ENCODE measurements around the gene DLGAP1.

The DLGAP1 gene

DNA sequence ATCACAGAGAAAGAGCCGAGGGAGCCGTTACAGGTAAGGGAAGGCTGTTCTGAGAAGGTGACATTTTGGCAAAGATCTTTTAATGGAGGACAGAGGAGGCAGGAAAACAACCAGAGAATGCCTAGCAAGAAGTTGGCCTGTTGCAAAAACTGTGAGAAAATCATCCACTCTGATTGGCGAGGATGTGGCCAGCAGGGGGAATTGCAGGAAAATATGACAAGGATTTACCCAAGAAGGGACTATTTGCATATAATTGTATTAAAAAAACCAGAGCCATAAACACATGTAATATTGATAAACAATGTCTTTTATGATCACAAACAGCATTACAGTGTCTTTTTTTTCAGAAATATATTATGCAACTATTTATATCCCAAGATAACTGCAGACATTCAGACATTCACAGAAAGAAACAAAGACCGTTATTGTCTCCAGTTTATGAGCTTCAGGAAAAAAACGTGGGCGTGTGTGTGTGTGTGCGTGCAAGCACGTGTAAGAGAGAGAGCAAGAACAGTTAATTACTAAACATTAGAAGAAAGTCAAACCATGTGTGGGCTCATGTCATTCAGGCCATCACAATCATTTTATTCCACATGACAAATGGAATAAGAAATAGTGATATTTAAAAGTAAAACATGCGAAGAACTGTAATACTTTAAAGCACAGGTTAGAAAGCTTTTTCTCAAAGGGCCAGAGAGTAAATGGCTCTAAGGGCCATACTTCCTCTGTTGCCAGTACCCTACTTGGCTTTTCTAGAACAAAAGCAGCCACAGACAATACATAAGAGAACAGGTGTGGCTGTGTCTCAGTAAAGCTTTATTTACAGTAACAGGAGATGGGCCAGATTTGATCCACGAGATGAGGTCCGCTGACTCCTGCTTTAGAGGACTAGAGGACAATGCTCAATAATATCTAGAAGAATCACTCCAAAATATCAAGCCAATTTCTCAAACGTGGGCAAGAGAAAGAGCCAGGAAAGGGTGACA, 324.1 kb downstream of the DLGAP1 start:
- no peak overlapping the region for H3K27ac ChIP-seq (ENCODE audit: low read length)
- no peak overlapping the region for H3K4me3 ChIP-seq (ENCODE audit: low read length)
- TF ChIP-seq EZH2phosphoT487 (IDR thresholded peaks at IDR 0.05; ENCODE audit: low read depth), result no peak
- TF ChIP-seq, protein P1, sequence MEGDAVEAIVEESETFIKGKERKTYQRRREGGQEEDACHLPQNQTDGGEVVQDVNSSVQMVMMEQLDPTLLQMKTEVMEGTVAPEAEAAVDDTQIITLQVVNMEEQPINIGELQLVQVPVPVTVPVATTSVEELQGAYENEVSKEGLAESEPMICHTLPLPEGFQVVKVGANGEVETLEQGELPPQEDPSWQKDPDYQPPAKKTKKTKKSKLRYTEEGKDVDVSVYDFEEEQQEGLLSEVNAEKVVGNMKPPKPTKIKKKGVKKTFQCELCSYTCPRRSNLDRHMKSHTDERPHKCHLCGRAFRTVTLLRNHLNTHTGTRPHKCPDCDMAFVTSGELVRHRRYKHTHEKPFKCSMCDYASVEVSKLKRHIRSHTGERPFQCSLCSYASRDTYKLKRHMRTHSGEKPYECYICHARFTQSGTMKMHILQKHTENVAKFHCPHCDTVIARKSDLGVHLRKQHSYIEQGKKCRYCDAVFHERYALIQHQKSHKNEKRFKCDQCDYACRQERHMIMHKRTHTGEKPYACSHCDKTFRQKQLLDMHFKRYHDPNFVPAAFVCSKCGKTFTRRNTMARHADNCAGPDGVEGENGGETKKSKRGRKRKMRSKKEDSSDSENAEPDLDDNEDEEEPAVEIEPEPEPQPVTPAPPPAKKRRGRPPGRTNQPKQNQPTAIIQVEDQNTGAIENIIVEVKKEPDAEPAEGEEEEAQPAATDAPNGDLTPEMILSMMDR (IDR thresholded peaks at IDR 0.05; ENCODE audit: low read depth, low read length), result no peak
- no peak overlapping the region for H2AFZ ChIP-seq (ENCODE audit: low read depth, low read length)
- H4K20me1 ChIP-seq (ENCODE audit: insufficient read depth, low read length), result no peaks in the 10 kb centered on the region
- H3K79me2 ChIP-seq (ENCODE audit: low read length), result no peaks in the 10 kb centered on the region
- H3K9ac ChIP-seq (ENCODE audit: low read length), result no peak overlapping the region
- no peaks in the 10 kb centered on the region for H3K36me3 ChIP-seq (replicated peaks; ENCODE audit: low read depth, low read length)
- 0 out of 2 replicates have a peak, but pooled peaks cover 3% of the 10 kb centered on the region for H3K4me1 ChIP-seq (ENCODE audit: low read length)
- H3K9me3 ChIP-seq (ENCODE audit: insufficient read depth, low read length), result no peaks in the 10 kb centered on the region
- peaks cover 8% of the 10 kb centered on the region; the same call in 1 of the 2 replicates for H3K27me3 ChIP-seq (ENCODE audit: low read depth, low read length)
- no peak overlapping the region for H3K4me2 ChIP-seq (ENCODE audit: low read length)

DNA sequence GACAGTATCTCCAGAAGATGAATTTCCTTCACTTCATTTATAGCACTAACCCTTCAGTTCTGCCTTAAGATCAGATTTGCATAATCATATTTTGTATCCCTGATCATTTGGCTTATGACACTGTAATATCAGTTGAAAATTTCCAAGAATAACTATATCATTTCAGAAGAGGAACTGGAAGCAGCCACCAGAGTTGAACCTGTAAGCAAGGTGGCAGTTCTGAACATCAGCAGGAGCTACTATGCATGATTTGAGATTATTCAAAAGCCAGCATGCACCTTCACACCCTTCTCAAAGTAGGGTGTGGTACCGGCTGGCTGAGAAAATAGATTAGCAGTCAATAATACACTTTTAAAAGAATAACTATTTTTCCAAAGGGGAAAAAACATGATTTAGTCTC, 328.2 kb downstream of the DLGAP1 start:
- Histone ChIP-seq H3K4me3 (ENCODE audit: low read length) (no peak overlapping the region), H3K79me2 (ENCODE audit: low read length) (no peaks in the 10 kb centered on the region), H3K9ac (ENCODE audit: low read length) (no peak overlapping the region), H3K27me3 (ENCODE audit: low read depth, low read length) (0 out of 2 replicates have a peak, but pooled peaks cover 2% of the 10 kb centered on the region), H3K9me3 (ENCODE audit: insufficient read depth, low read length) (no peaks in the 10 kb centered on the region), H3K27ac (ENCODE audit: low read length) (no peak overlapping the region), H4K20me1 (ENCODE audit: insufficient read depth, low read length) (no peaks in the 10 kb centered on the region), H3K36me3 (replicated peaks; ENCODE audit: low read depth, low read length) (no peaks in the 10 kb centered on the region), H2AFZ (ENCODE audit: low read depth, low read length) (no peak overlapping the region), H3K4me2 (ENCODE audit: low read length) (no peak overlapping the region), H3K4me1 (ENCODE audit: low read length) (0 out of 2 replicates have a peak, but pooled peaks cover 3% of the 10 kb centered on the region)
- TF ChIP-seq, protein P1 (IDR thresholded peaks at IDR 0.05; ENCODE audit: low read depth, low read length), result no peak
- no peak for TF ChIP-seq EZH2phosphoT487 (IDR thresholded peaks at IDR 0.05; ENCODE audit: low read depth)

GRCh38 chr18:4125627-4126230, 329.4 kb downstream of the DLGAP1 start:
- Histone ChIP-seq H3K27me3 (ENCODE audit: low read depth, low read length) (no peaks in the 10 kb centered on the region), H3K27ac (ENCODE audit: low read length) (no peak overlapping the region), H3K36me3 (replicated peaks; ENCODE audit: low read depth, low read length) (no peaks in the 10 kb centered on the region), H3K4me3 (ENCODE audit: low read length) (no peak overlapping the region), H3K4me1 (ENCODE audit: low read length) (0 out of 2 replicates have a peak, but pooled peaks cover 3% of the 10 kb centered on the region), H2AFZ (ENCODE audit: low read depth, low read length) (no peak overlapping the region), H3K4me2 (ENCODE audit: low read length) (no peak overlapping the region), H3K9me3 (ENCODE audit: insufficient read depth, low read length) (no peaks in the 10 kb centered on the region), H4K20me1 (ENCODE audit: insufficient read depth, low read length) (no peaks in the 10 kb centered on the region), H3K79me2 (ENCODE audit: low read length) (no peaks in the 10 kb centered on the region), H3K9ac (ENCODE audit: low read length) (no peak overlapping the region)
- TF ChIP-seq, protein P1 (IDR thresholded peaks at IDR 0.05; ENCODE audit: low read depth, low read length), result no peak
- no peak for TF ChIP-seq EZH2phosphoT487 (IDR thresholded peaks at IDR 0.05; ENCODE audit: low read depth)

- Histone ChIP-seq H3K4me1 (ENCODE audit: low read length) (0 out of 2 replicates have a peak, but pooled peaks cover 3% of the 10 kb centered on the region), H3K36me3 (replicated peaks; ENCODE audit: low read depth, low read length) (no peaks in the 10 kb centered on the region), H3K4me3 (ENCODE audit: low read length) (no peak overlapping the region), H3K27me3 (ENCODE audit: low read depth, low read length) (no peaks in the 10 kb centered on the region), H3K9me3 (ENCODE audit: insufficient read depth, low read length) (no peaks in the 10 kb centered on the region), H4K20me1 (ENCODE audit: insufficient read depth, low read length) (no peaks in the 10 kb centered on the region), H2AFZ (ENCODE audit: low read depth, low read length) (no peak overlapping the region), H3K27ac (ENCODE audit: low read length) (no peak overlapping the region), H3K79me2 (ENCODE audit: low read length) (no peaks in the 10 kb centered on the region), H3K4me2 (ENCODE audit: low read length) (no peak overlapping the region), H3K9ac (ENCODE audit: low read length) (no peak overlapping the region)
- TF ChIP-seq EZH2phosphoT487 (IDR thresholded peaks at IDR 0.05; ENCODE audit: low read depth), result no peak
- TF ChIP-seq, protein P1 (IDR thresholded peaks at IDR 0.05; ENCODE audit: low read depth, low read length), result no peak
Observed at GRCh38 chr18:4125224-4125623, 329.9 kb downstream of the DLGAP1 start.
